Measurements from ENCODE around the gene TBX2. TPM values are rescaled to one million over a fixed set of nuclear protein-coding genes. Genes with fewer than 3 reads are reported as not detected.

TBX2 gene
- total and polyA plus RNA-seq, 12 donors, result 4.6 to 31.1 (median 11.8) TPM

- no peak overlapping the region for H3K4me3 ChIP-seq
- no peaks in the 10 kb centered on the region for H3K36me3 ChIP-seq
- TF ChIP-seq CTCF (IDR thresholded peaks at IDR 0.05), result no peak
- H3K27ac ChIP-seq, result peak overlapping the region in 9 of 10 donors; percentile 19 to 72 (median 60)
- H3K27me3 ChIP-seq, result peaks cover 0 to 17% (median 3%) of the 10 kb centered on the region in 7 donors
- WGBS, 2 donors, result 83 to 86% methylated on average over 11 of the region's 11 CpGs
- ATAC-seq (no peak), DNase-seq (no peak)
- no peaks in the 10 kb centered on the region for H3K9me3 ChIP-seq
- intact Hi-C loops (cut with DNase I), result loop anchor here in 9 of 10 donors (2.0 to 10.0 kb wide), 6 partner anchors 136 to 668 kb away; no protein-coding TSS in a partner anchor
- H3K4me1 ChIP-seq, result peaks cover 0 to 26% (median 8%) of the 10 kb centered on the region in 9 donors
Measured at GRCh38 chr17:61390479-61390791, 9.2 kb upstream of the TBX2 start.

- DNase-seq (no peak), ATAC-seq (no peak)
- H3K27ac ChIP-seq, result no peak overlapping the region
- H3K4me3 ChIP-seq, result no peak overlapping the region
- H3K36me3 ChIP-seq, result no peaks in the 10 kb centered on the region
- 93 to 94% methylated on average over 19 of the region's 19 CpGs for WGBS, 2 donors
- H3K4me1 ChIP-seq, result peaks cover 4 to 35% (median 12%) of the 10 kb centered on the region in 9 donors
- no peak for TF ChIP-seq CTCF (IDR thresholded peaks at IDR 0.05)
- intact Hi-C loops (cut with DNase I), result loop anchor here in 9 of 10 donors (2.0 to 10.0 kb wide), 6 partner anchors 137 to 669 kb away; no protein-coding TSS in a partner anchor
- H3K9me3 ChIP-seq, result no peaks in the 10 kb centered on the region
- peaks cover 9 to 30% (median 16%) of the 10 kb centered on the region in 7 donors for H3K27me3 ChIP-seq
Measured at GRCh38 chr17:61391595-61392291, 7.9 kb upstream of the TBX2 start.

GRCh38 chr17:61392679-61393078 is 7.0 kb upstream of the TBX2 start:
- DNase-seq, result no peak
- Histone ChIP-seq H3K9me3 (no peaks in the 10 kb centered on the region), H3K27ac (no peak overlapping the region), H3K27me3 (peaks cover 17 to 39% (median 25%) of the 10 kb centered on the region in 7 donors), H3K4me1 (peaks cover 10 to 45% (median 17%) of the 10 kb centered on the region in 9 donors), H3K4me3 (no peak overlapping the region), H3K36me3 (no peaks in the 10 kb centered on the region)
- 90 to 93% methylated on average over 3 of the region's 3 CpGs for WGBS, 2 donors
- TF ChIP-seq CTCF (IDR thresholded peaks at IDR 0.05), result no peak
- no peak for ATAC-seq
- intact Hi-C loops (cut with DNase I), result loop anchor here in 9 of 10 donors (5.0 to 10.0 kb wide), 5 partner anchors 138 to 670 kb away; no protein-coding TSS in a partner anchor

- peak overlapping the region in 2 of 10 donors; percentile 83 to 88 for H3K27ac ChIP-seq
- WGBS, 2 donors, result 92 to 96% methylated on average over 3 of the region's 3 CpGs
- no peaks in the 10 kb centered on the region for H3K9me3 ChIP-seq
- H3K27me3 ChIP-seq, result peaks cover 22 to 47% (median 33%) of the 10 kb centered on the region in 7 donors
- no peak overlapping the region for H3K4me3 ChIP-seq
- TF ChIP-seq CTCF (IDR thresholded peaks at IDR 0.05), result peak in 1 of 9 donors; percentile 27
- intact Hi-C loops (cut with DNase I), result loop anchor here in 9 of 10 donors (5.0 to 10.0 kb wide), 5 partner anchors 139 to 671 kb away; no protein-coding TSS in a partner anchor
- H3K36me3 ChIP-seq, result no peaks in the 10 kb centered on the region
- ATAC-seq (no peak), DNase-seq (no peak)
- peaks cover 10 to 53% (median 25%) of the 10 kb centered on the region in 9 donors for H3K4me1 ChIP-seq
Measured at GRCh38 chr17:61393550-61393903, 6.1 kb upstream of the TBX2 start.
